Measurements from ENCODE around the gene MCTP1. TPM values are rescaled to one million over a fixed set of nuclear protein-coding genes. Genes with fewer than 3 reads are reported as not detected.

Gene MCTP1
- total and polyA plus RNA-seq, 8 donors = 4.4 to 55.1 (median 5.9) TPM

DNA sequence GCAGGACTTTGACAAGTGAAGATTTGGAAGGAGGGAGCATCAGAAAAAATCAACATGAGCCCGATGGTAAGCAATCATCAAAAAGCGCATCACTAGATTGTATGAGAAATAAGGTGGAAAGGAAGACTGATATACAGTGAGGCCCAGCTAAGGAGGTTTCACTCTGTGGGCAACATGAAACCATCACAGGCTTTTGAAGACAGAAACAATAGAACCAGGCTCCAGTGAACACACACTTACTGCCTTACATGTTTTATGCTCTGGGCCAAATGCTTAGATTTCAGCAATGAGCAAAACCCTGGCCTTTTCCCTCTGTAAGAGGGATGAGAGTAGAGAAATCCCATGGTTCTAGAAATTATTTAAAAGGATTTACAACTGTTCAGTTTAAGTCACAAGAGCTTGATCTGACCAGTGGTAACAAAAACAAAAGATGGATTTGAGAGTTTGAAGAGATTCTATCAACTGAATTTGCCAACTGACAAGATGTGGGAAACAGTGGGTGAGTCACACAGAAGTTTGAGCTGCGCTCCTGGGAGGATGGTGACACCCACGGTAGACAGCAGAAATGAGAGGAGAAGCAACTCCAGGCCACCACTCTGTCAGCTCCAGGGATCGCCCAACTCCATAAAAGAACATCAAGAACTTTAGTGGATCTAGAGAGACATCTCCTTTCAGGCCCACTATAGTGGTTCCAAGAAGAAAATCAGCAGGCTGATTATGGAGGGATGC, 261.8 kb downstream of the MCTP1 start:
- TF ChIP-seq, protein P1, sequence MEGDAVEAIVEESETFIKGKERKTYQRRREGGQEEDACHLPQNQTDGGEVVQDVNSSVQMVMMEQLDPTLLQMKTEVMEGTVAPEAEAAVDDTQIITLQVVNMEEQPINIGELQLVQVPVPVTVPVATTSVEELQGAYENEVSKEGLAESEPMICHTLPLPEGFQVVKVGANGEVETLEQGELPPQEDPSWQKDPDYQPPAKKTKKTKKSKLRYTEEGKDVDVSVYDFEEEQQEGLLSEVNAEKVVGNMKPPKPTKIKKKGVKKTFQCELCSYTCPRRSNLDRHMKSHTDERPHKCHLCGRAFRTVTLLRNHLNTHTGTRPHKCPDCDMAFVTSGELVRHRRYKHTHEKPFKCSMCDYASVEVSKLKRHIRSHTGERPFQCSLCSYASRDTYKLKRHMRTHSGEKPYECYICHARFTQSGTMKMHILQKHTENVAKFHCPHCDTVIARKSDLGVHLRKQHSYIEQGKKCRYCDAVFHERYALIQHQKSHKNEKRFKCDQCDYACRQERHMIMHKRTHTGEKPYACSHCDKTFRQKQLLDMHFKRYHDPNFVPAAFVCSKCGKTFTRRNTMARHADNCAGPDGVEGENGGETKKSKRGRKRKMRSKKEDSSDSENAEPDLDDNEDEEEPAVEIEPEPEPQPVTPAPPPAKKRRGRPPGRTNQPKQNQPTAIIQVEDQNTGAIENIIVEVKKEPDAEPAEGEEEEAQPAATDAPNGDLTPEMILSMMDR (IDR thresholded peaks at IDR 0.05) = no peak

DNA sequence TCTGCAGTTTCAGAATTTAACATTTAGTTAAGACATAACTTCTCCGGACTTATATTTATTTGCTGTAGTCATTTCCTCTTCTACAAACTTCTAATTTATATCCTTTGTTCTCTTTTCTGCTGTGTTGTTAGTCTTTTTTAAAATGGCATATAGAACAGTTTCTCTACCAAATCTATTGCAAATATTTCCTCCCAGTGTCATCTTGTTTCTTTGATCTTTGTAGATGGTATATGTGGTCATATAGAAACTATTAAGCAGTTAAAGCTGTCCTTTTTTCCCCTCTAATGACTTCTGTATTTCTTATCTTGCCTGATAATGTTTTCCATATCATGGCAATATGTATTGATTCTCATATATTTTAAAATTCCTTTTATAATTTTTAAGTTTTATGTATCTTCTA, 264.5 kb downstream of the MCTP1 start:
- Histone ChIP-seq H3K36me3 (peaks cover 0 to 12% of the 10 kb centered on the region in 2 donors), H3K9me3 (no peaks in the 10 kb centered on the region), H3K27me3 (no peaks in the 10 kb centered on the region), H3K4me1 (peaks cover 0 to 5% of the 10 kb centered on the region in 2 donors), H3K27ac (no peak overlapping the region), H3K4me3 (no peak overlapping the region)
- intact Hi-C loops (cut with DNase I) = no loop called here
- no peak for DNase-seq
- no peak for ATAC-seq
- TF ChIP-seq, protein P1 (IDR thresholded peaks at IDR 0.05) = no peak

More for the DNA sequence above, 261.8 kb downstream of the MCTP1 start:
- Histone ChIP-seq H3K27me3 (no peaks in the 10 kb centered on the region), H3K27ac (no peak overlapping the region), H3K4me1 (peaks cover 0 to 18% of the 10 kb centered on the region in 2 donors), H3K9me3 (no peaks in the 10 kb centered on the region), H3K4me3 (no peak overlapping the region), H3K36me3 (no peaks in the 10 kb centered on the region)
- ATAC-seq (peak; percentile 27), DNase-seq (no peak)
- intact Hi-C loops (cut with DNase I) = no loop called here

DNA sequence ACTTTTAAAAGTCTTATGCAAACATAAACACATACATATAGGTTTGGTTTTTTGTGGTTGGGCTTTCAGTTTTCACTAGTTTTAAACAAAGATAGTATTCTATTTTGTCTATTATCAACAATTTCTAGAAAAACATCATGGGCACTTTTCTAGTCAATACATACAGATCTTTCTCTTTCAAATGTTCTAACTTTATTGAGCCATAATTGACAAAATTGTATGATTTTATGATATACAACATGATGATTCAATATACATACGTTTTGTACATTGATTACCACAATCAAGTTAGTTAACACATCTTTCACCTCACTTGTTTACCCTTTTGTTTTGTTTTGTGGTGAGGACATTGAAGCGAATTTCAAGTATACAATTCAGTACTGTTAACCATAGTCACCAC, 265.9 kb downstream of the MCTP1 start:
- peaks cover 0 to 5% of the 10 kb centered on the region in 2 donors for H3K4me1 ChIP-seq
- H3K36me3 ChIP-seq = peaks cover 0 to 17% of the 10 kb centered on the region in 2 donors
- H3K4me3 ChIP-seq = no peak overlapping the region
- no peaks in the 10 kb centered on the region for H3K9me3 ChIP-seq
- DNase-seq (no peak), ATAC-seq (no peak)
- H3K27me3 ChIP-seq = no peaks in the 10 kb centered on the region
- no peak overlapping the region for H3K27ac ChIP-seq
- intact Hi-C loops (cut with DNase I) = no loop called here
- TF ChIP-seq, protein P1 (IDR thresholded peaks at IDR 0.05) = no peak

DNA sequence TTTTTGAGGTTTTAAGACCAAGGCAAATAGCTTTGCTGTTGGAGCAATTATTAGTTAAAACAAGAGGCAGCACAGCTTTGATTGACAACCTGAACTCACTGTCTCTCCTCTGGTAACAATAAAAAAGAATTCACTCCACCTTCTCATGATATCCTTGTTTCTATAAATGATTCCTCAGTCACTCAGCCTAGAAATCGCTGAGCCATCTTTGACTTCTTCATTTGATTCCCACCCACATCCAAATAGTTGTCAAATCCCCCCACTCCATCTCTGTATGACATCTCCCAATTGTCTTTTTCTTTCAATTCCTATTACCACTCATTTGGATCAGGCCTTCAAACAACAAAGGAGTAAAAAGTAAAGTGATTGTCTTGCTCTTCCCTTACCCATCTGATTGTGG, 266.4 kb downstream of the MCTP1 start:
- TF ChIP-seq, protein P1 (IDR thresholded peaks at IDR 0.05) = no peak
- intact Hi-C loops (cut with DNase I) = no loop called here
- no peak for ATAC-seq
- no peak for DNase-seq
- H3K36me3 ChIP-seq = peaks cover 0 to 20% of the 10 kb centered on the region in 2 donors
- H3K4me3 ChIP-seq = no peak overlapping the region
- no peaks in the 10 kb centered on the region for H3K27me3 ChIP-seq
- peaks cover 0 to 5% of the 10 kb centered on the region in 2 donors for H3K4me1 ChIP-seq
- H3K9me3 ChIP-seq = no peaks in the 10 kb centered on the region
- H3K27ac ChIP-seq = no peak overlapping the region

DNA sequence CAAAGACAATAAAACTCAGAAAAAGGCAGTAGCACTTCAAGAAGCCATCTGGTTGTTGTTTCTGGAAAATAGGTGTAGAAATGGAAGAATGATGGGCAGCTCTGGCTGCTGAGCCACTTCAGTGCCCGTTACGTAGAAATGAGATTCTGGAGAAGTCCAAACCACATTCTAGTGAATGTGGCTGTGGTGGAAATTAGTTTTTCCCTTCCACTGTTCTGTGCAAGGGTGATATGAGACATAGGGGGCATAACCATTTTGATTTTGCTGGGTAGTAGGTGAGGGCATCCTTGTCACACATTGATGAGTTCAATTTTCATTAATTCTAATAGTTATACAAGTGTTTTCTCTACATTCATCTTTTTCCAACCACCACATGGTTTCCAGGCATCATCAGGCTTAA, 275.1 kb downstream of the MCTP1 start:
- Histone ChIP-seq H3K4me1 (no peaks in the 10 kb centered on the region), H3K27me3 (no peaks in the 10 kb centered on the region), H3K9me3 (peaks cover 0 to 14% of the 10 kb centered on the region in 2 donors), H3K27ac (no peak overlapping the region), H3K4me3 (no peak overlapping the region), H3K36me3 (peaks cover 0 to 27% of the 10 kb centered on the region in 2 donors)
- ATAC-seq (no peak), DNase-seq (no peak)
- TF ChIP-seq, protein P1 (IDR thresholded peaks at IDR 0.05) = no peak
- intact Hi-C loops (cut with DNase I) = no loop called here
